Stimulated activated CD4-positive, alpha-beta T cell treated with anti-CD3 and anti-CD28 coated beads, Interleukin-1b, Interleukin-23, amount 100 ng/mL, for 4 hours (primary cell): Measurements from ENCODE around the gene DHCR24.

ENCODE experiments used
- DNase-seq, 2 donors: peaks; one replicate each; pipeline ENCODE4 v3.0.0-alpha.2; 2020; ENCODE audit warnings: low read depth in 2 of 2

DHCR24 gene

DNA sequence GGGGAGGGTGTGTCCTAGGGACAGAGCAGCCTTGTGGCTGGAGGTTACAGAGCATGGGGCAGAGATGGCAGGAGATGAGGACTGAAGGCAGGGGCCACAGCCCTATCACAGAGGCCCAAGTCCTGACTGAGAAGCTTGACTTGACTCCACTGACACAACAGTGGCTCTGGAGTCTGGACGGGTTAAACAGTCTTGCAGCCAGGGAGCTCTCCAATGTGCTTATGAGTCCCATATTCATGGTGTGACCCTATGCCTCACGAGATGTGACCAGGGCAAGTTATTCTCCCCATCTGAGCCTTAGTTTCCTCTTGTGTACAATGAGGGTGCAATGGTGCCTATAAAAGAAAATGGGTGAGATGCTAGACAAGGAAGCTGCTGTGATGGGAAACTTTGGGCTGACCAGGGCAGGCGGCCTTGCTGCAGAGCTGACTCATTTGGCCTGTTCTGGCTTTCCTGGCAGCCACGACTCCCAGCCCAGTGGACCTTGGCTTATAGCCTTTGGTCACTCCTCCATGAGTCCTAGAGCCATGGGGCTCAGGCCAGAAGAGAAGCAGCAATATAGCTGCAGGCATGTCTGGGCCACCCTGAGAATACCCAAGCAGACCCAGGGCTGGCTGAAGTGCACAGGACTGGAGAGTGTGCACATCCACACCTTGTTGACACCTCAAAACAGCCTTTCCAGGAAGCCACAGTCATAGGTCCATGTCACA is 83.1 kb downstream of the DHCR24 start:
- no peak for DNase-seq

DNA sequence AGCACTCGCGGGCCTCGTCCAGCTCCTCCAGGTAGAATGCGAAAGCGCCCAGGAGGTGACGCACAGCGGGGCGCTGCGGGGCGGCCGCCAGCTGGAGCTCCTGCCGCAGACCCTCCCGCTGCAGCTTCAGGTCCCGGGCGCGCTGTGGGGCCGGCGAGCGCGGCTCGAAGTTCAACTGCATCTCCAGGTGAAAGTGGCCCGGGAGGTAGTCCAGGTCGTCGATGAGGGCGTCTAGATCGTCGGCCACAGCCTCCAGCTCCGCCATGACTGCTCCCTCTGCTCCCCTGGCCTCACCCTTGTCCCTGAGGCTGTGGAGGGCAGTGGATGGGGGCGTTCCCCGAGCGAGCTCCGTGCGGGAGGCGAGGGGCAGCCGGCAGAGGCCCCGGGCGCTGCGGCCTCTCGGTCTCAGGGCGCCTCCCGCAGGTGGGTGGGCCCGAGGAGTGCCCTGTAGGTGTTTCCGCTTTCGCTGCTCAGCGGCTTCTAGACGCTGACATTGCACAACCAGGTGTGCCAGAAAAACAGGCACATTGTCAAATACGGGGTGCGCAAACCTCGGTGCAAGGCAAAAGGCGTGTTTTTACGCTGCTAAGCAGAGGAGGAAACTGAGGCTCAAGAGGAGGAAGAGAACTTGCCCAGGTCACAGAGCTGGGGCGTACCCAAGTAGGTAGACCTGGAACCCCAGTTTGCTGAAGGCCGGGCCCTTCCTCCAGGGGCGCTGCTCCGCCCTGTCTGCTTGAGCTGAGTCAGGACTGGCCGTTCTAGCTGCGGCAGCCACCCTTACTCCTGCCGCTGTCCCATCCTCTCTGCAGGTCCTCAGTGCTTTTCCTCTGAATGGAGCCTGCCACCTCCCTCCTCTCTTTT is 85.9 kb downstream of the DHCR24 start, which contains the start of gene TTC22:
Gene TTC22 (minus strand): TSS at position 425 of the 861 bp plus-strand sequence. CDS start 160 bp downstream, at position 265.
- DNase-seq = peak; percentile 50 to 52

DNA sequence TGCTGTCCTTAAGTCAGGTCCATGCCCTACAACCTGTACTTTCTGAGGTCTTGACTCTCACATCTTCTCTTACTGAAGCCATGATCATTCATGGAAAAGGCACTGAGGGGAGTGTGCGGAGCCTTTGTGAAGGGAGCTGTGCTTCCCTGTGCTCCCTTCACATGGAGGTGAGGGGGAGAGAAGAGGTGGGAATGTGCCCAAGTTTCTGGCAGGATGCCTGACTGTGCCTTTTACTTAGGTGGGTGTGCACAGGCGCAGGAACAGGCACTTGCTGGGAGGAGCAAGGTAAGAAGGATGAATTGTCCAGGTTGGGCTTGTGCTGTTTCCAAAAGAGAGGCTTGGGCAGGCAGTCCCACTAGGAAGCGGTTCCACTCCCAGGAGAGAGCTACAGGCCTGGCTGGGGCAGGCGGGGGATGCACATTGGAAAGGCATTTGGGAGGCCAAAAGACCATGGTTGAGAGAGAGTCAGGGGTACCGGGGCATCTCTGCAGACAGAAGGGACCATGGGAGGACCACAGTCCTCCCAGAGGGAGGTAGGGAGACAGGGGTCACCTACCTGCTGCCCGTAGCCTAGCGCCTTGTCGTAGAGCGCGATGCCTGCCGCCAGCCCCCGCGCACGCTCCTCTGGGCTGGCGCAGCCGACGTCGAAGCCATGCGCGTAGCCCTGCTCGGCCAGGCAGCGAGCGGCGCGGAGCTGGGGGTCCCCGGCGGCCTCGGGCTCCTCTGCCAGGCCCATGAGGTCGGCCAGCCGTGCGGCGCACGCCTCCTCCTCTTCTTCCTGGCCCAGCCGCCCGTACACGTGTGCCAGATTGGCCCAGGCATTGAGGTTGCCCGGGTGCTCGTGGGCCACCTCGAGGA is 86.7 kb downstream of the DHCR24 start:
- no peak for DNase-seq
